ENCODE data around the gene GNPAT. TPM values are rescaled to one million over a fixed set of nuclear protein-coding genes. Genes with fewer than 3 reads are reported as not detected.

GNPAT gene
- total RNA-seq, 1 donor from 2014 or later: 34.5 TPM

DNA sequence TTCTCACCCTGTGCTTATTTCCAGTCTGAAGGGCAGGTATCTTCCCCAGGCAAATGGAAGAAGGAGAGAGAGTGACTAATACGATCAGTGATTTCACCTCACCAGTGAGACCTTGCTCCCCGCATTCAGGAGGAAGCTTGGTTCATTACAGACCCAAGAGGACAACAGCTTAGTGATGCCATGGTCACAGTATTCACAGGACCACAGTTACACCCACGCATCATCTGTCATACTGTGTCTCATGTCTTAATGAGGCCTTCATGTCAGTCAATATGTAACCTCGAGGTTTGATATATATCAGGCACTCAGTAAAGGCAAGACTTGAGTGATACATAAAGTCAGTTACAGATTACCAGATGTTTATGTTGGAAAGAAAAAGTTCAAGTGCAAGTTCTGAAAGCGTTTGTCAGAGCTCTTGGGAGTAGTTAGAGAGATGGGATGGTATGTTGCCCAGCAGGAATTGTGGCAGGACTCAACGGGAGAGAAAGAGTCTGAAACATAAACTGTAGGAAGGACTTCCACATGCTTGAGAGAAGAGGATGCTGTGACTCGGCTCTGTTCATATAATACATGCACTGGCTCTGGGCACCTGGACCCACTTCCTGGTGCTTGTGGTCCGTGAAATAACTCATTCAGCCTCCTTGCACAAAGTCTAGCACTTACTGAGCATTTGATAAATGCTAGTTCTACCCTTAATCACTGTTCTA lies 33.3 kb downstream of the GNPAT start:
- H3K27ac ChIP-seq: no peak overlapping the region
- no peak for ATAC-seq
- H3K4me1 ChIP-seq: no peaks in the 10 kb centered on the region
- no peaks in the 10 kb centered on the region for H3K27me3 ChIP-seq
- H3K9me3 ChIP-seq: no peaks in the 10 kb centered on the region
- no peak for TF ChIP-seq CTCF (IDR thresholded peaks at IDR 0.05)
- no peak for DNase-seq
- peaks cover 72% of the 10 kb centered on the region for H3K36me3 ChIP-seq
- intact Hi-C loops (cut with DNase I): no loop called here
- no peak overlapping the region for H3K4me3 ChIP-seq

- ATAC-seq: peak; percentile 76
- no peaks in the 10 kb centered on the region for H3K4me1 ChIP-seq
Measured at GRCh38 chr1:231278100-231278790, 37.2 kb downstream of the GNPAT start.

GRCh38 chr1:231279081-231279480 lies 38.1 kb downstream of the GNPAT start:
- H3K27ac ChIP-seq: no peak overlapping the region
- ATAC-seq: no peak
- no peak for TF ChIP-seq CTCF (IDR thresholded peaks at IDR 0.05)
- H3K4me3 ChIP-seq: no peak overlapping the region
- no peaks in the 10 kb centered on the region for H3K9me3 ChIP-seq
- no peak for DNase-seq
- no peaks in the 10 kb centered on the region for H3K4me1 ChIP-seq
- H3K27me3 ChIP-seq: no peaks in the 10 kb centered on the region
- peaks cover 41% of the 10 kb centered on the region for H3K36me3 ChIP-seq
- intact Hi-C loops (cut with DNase I): no loop called here

More at GRCh38 chr1:231278100-231278790, 37.2 kb downstream of the GNPAT start:
- Histone ChIP-seq H3K27ac (no peak overlapping the region), H3K27me3 (no peaks in the 10 kb centered on the region), H3K36me3 (peaks cover 46% of the 10 kb centered on the region), H3K4me3 (no peak overlapping the region), H3K9me3 (no peaks in the 10 kb centered on the region)
- DNase-seq: peak; percentile 71
- no peak for TF ChIP-seq CTCF (IDR thresholded peaks at IDR 0.05)
- intact Hi-C loops (cut with DNase I): no loop called here

DNA sequence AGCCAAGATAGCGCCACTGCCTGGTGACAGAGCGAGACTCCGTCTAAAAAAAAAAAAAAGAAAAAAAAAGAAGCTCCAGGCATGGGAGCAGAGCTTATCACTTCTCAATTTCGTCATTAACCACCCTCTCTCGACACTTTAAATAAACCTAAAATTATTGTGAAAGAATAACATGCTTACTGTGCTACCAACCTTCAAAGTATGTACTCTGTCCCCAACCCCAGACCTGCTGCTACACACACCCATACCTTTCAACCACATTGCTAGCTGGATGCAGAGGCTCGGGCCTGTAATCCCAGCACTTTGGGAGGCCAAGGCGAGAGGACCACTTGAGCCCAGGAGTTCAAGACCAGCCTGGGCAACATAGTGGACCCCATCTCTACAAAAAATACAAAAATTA lies 38.7 kb downstream of the GNPAT start:
- Histone ChIP-seq H3K36me3 (peaks cover 35% of the 10 kb centered on the region), H3K4me3 (no peak overlapping the region), H3K27me3 (no peaks in the 10 kb centered on the region), H3K4me1 (no peaks in the 10 kb centered on the region), H3K9me3 (no peaks in the 10 kb centered on the region), H3K27ac (no peak overlapping the region)
- no peak for TF ChIP-seq CTCF (IDR thresholded peaks at IDR 0.05)
- DNase-seq (no peak), ATAC-seq (peak; percentile 63)
- intact Hi-C loops (cut with DNase I): no loop called here

- Histone ChIP-seq H3K27ac (no peak overlapping the region), H3K4me1 (no peaks in the 10 kb centered on the region), H3K9me3 (no peaks in the 10 kb centered on the region), H3K4me3 (no peak overlapping the region), H3K27me3 (no peaks in the 10 kb centered on the region), H3K36me3 (no peaks in the 10 kb centered on the region)
- TF ChIP-seq CTCF (IDR thresholded peaks at IDR 0.05): no peak
- intact Hi-C loops (cut with DNase I): no loop called here
- DNase-seq (no peak), ATAC-seq (no peak)
Measured at GRCh38 chr1:231284441-231284840, 43.4 kb downstream of the GNPAT start.
